CD14-positive monocyte (primary cell): ENCODE measurements around the gene C19orf44. TPM values are rescaled to one million over a fixed set of nuclear protein-coding genes. Genes with fewer than 3 reads are reported as not detected.
A peak's percentile ranks its signal among the peaks of the same experiment; 100 is the strongest.
"Not testable (repeated sequence)": the region's sequence is repeated elsewhere in the genome, so short reads cannot be mapped to it uniquely, and the experiment has no call there.

Experiments used
- DNase-seq, 3 donors: peaks; one replicate each; pipeline ENCODE4 v3.0.0-alpha.2; 2011 to 2022
- H2AFZ ChIP-seq: 2 replicates; pipeline ENCODE4 v1.6.0; 2012; ENCODE audit warnings: mild to moderate bottlenecking, low read depth, low read length, inconsistent platforms; ENCODE audit not compliant: insufficient read depth, poor library complexity, severe bottlenecking
- H3K27ac ChIP-seq, 2 donors: 1 replicate in 1 of 2; 2 replicates in 1 of 2; pipeline ENCODE4 v1.5.1; 2012 to 2013; ENCODE audit warnings: low read length in 2 of 2, control low read depth in 1 of 2, inconsistent platforms in 1 of 2, low read depth in 1 of 2, mild to moderate bottlenecking in 1 of 2
- H3K27me3 ChIP-seq, 2 donors: one replicate each; pipeline versions ENCODE4 v1.6.0 to v1.6.1; 2011 to 2013; ENCODE audit warnings: low read length in 2 of 2; ENCODE audit not compliant: control insufficient read depth in 2 of 2, insufficient read depth in 2 of 2
- H3K36me3 ChIP-seq, 2 donors: replicated peaks in 1 of 2; 1 replicate in 1 of 2; 2 replicates in 1 of 2; pipeline versions ENCODE4 v1.5.1 to v1.6.1; 2012 to 2013; ENCODE audit warnings: low read length in 2 of 2, control low read depth in 1 of 2, inconsistent platforms in 1 of 2, mild to moderate bottlenecking in 1 of 2; ENCODE audit not compliant: insufficient read depth in 2 of 2, control insufficient read depth in 1 of 2
- H3K4me1 ChIP-seq, 2 donors: 1 replicate in 1 of 2; 2 replicates in 1 of 2; pipeline versions ENCODE4 v1.5.1 to v1.6.1; 2012 to 2013; ENCODE audit warnings: low read length in 2 of 2, control low read depth in 1 of 2, inconsistent platforms in 1 of 2, mild to moderate bottlenecking in 1 of 2, moderate library complexity in 1 of 2; ENCODE audit not compliant: insufficient read depth in 2 of 2, control insufficient read depth in 1 of 2
- H3K4me2 ChIP-seq: replicated peaks from 2 replicates; pipeline ENCODE3; 2012; ENCODE audit warnings: low read length, moderate library complexity, mild to moderate bottlenecking; ENCODE audit not compliant: poor library complexity, severe bottlenecking; ENCODE audit errors: extremely low read depth
- H3K4me3 ChIP-seq, 3 experiments: fragments of 200-600 bp in 1 of 3; sonication (generic) in 1 of 3; replicated peaks in 1 of 3; 1 replicate in 2 of 3; 2 replicates in 1 of 3; pipeline ENCODE4 v1.5.1; 2011 to 2013; ENCODE audit warnings: low read length in 3 of 3, mild to moderate bottlenecking in 3 of 3, control low read depth in 2 of 3, low read depth in 2 of 3, inconsistent platforms in 1 of 3, moderate library complexity in 1 of 3
- H3K79me2 ChIP-seq: 2 replicates; pipeline ENCODE4 v1.6.0; 2012; ENCODE audit warnings: mild to moderate bottlenecking, control low read depth, inconsistent platforms, low read length, moderate library complexity; ENCODE audit not compliant: insufficient read depth
- H3K9ac ChIP-seq: 2 replicates; pipeline ENCODE4 v1.6.0; 2017; ENCODE audit warnings: low read length, mild to moderate bottlenecking; ENCODE audit not compliant: insufficient read depth, poor library complexity, severe bottlenecking
- H3K9me3 ChIP-seq, 2 donors: replicated peaks in 1 of 2; 1 replicate in 1 of 2; 2 replicates in 1 of 2; pipeline versions ENCODE4 v1.5.1 to v1.6.1; 2012 to 2013; ENCODE audit warnings: low read length in 2 of 2, control low read depth in 1 of 2; ENCODE audit not compliant: control insufficient read depth in 1 of 2, insufficient read depth in 1 of 2
- H4K20me1 ChIP-seq: 2 replicates; pipeline ENCODE4 v1.6.0; 2012; ENCODE audit warnings: mild to moderate bottlenecking, low read length, control low read depth, moderate library complexity; ENCODE audit not compliant: insufficient read depth
- H3K27ac Mint-ChIP-seq, 7 donors: one replicate each; pipeline ENCODE4 v1.8.0; 2020; ENCODE audit warnings: mild to moderate bottlenecking in 7 of 7, mixed read lengths in 7 of 7, moderate library complexity in 6 of 7, inconsistent platforms in 2 of 7
- H3K27me3 Mint-ChIP-seq, 3 donors: one replicate each; pipeline ENCODE4 v1.8.0; 2021 to 2022; ENCODE audit warnings: low read depth in 3 of 3, mild to moderate bottlenecking in 3 of 3, mixed read lengths in 3 of 3, moderate library complexity in 3 of 3, inconsistent platforms in 1 of 3
- H3K36me3 Mint-ChIP-seq, 2 donors: one replicate each; pipeline ENCODE4 v1.8.0; 2020; ENCODE audit warnings: mixed read lengths in 2 of 2, inconsistent platforms in 1 of 2, mild to moderate bottlenecking in 1 of 2
- H3K4me1 Mint-ChIP-seq: one replicate; pipeline ENCODE4 v1.8.0; 2020; ENCODE audit warnings: mild to moderate bottlenecking, mixed read lengths
- H3K4me3 Mint-ChIP-seq, 2 donors: one replicate each; pipeline ENCODE4 v1.8.0; 2020; ENCODE audit warnings: mild to moderate bottlenecking in 2 of 2, mixed read lengths in 2 of 2, moderate library complexity in 1 of 2
- H3K9me3 Mint-ChIP-seq, 7 donors: one replicate each; pipeline ENCODE4 v1.8.0; 2020 to 2022; ENCODE audit warnings: mixed read lengths in 7 of 7, mild to moderate bottlenecking in 6 of 7, moderate library complexity in 6 of 7, inconsistent platforms in 2 of 7
- WGBS: methylation state at CpG from one replicate; pipeline ENCODE4 v1.1.5; 2013; ENCODE audit warnings: missing lambda C conversion rate; ENCODE audit not compliant: insufficient coverage; 5-methylcytosine and 5-hydroxymethylcytosine counted together
- intact Hi-C, 2 donors: fragments of 100-400 bp; cut with micrococcal nuclease; formaldehyde crosslinking; loops; one replicate each; pipeline versions ENCODE4 v1.15.0 to v1.15.1; 2023
- polyA plus RNA-seq, 3 donors: library from polyadenylated mRNA; depleted of rRNA in 1 of 3; unstranded in 2 of 3; stranded (reverse) in 1 of 3; fragments of 300-500 nt in 2 of 3; fragments of >200 nt in 1 of 3; fragmentation: Illumina TruSeq in 2 of 3; gene quantifications; 1 replicate in 2 of 3; 2 replicates in 1 of 3; pipeline ENCODE4 v1.2.3, GENCODE V29; 2012 to 2021
- TF ChIP-seq, protein P1 (sequence below): fragments of 200-600 bp; IDR thresholded peaks from one replicate; pipeline ENCODE4 v1.8.0; 2022; ENCODE audit warnings: antibody characterized with exemption, mild to moderate bottlenecking

C19orf44 gene
- polyA plus RNA-seq, 3 donors: 0.58 to 0.65 TPM; not detected in 1

DNA sequence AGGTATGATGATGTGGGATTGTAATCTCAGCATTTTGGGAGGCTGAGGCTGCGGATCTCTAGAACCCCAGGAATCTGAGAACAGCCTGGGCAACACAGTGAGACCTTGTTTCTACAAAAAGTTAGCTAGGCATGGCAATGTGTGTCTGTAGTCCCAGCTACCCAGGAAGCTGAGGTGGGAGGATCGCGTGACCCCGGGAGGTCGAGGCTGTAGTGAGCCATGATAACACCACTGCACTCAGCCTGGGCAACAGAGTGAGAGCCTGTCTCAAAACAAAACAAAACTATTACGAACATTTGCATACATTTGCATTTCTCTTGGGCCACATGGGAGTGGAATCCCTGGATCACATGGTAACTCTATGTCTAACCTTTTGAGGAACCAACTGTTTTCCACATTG, 1.6 kb downstream of the C19orf44 start:
- no peak overlapping the region for H3K4me3 Mint-ChIP-seq
- 90% methylated on average over 2 of the region's 6 CpGs for WGBS

DNA sequence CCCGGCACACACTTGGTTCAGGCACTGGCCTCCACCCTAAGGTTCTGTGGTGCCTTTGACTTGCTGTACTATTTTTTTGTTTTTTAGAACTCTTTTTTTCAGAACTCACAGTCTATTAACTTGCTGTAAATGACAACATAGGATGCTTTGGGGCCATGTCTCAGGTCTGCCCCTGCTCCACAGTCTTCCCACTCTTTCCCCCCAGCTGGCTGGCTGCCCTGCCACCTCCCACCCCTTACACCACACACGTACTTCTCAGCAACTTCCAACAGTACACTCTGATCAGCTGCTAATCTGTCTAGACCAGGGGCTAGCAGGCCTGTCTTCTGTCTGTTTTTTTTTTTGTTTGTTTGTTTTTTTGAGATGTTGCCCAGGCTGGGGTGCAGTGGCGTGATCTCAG, 8.1 kb downstream of the C19orf44 start:
- no peak overlapping the region for H3K4me3 ChIP-seq
- TF ChIP-seq, protein P1, sequence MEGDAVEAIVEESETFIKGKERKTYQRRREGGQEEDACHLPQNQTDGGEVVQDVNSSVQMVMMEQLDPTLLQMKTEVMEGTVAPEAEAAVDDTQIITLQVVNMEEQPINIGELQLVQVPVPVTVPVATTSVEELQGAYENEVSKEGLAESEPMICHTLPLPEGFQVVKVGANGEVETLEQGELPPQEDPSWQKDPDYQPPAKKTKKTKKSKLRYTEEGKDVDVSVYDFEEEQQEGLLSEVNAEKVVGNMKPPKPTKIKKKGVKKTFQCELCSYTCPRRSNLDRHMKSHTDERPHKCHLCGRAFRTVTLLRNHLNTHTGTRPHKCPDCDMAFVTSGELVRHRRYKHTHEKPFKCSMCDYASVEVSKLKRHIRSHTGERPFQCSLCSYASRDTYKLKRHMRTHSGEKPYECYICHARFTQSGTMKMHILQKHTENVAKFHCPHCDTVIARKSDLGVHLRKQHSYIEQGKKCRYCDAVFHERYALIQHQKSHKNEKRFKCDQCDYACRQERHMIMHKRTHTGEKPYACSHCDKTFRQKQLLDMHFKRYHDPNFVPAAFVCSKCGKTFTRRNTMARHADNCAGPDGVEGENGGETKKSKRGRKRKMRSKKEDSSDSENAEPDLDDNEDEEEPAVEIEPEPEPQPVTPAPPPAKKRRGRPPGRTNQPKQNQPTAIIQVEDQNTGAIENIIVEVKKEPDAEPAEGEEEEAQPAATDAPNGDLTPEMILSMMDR: no peak
- H3K9me3 ChIP-seq: no peaks in the 10 kb centered on the region
- H3K36me3 ChIP-seq: no peaks in the 10 kb centered on the region
- H4K20me1 ChIP-seq: no peaks in the 10 kb centered on the region
- Mint-ChIP-seq H3K4me1 (no peaks in the 10 kb centered on the region), H3K4me3 (no peak overlapping the region), H3K27ac (peak overlapping the region in 1 of 7 donors; percentile 31), H3K9me3 (no peaks in the 10 kb centered on the region), H3K27me3 (no peaks in the 10 kb centered on the region), H3K36me3 (peaks cover 1 to 6% of the 10 kb centered on the region in 2 donors)
- no peaks in the 10 kb centered on the region for H3K4me1 ChIP-seq
- no peak overlapping the region for H3K27ac ChIP-seq
- no peaks in the 10 kb centered on the region for H3K27me3 ChIP-seq
- intact Hi-C loops: no loop called here
- no peak overlapping the region for H3K9ac ChIP-seq
- 100% methylated on average over 2 of the region's 3 CpGs for WGBS
- no peaks in the 10 kb centered on the region for H3K79me2 ChIP-seq
- DNase-seq: no peak
- H3K4me2 ChIP-seq: no peak overlapping the region
- no peak overlapping the region for H2AFZ ChIP-seq

More for the DNA sequence above, 1.6 kb downstream of the C19orf44 start:
- Histone ChIP-seq H3K4me1 (peaks cover 10 to 14% of the 10 kb centered on the region in 2 donors), H3K27me3 (no peaks in the 10 kb centered on the region), H3K4me2 (no peak overlapping the region), H3K9me3 (no peaks in the 10 kb centered on the region), H4K20me1 (no peaks in the 10 kb centered on the region), H3K9ac (no peak overlapping the region), H3K27ac (no peak overlapping the region), H3K4me3 (no peak overlapping the region), H3K36me3 (no peaks in the 10 kb centered on the region), H2AFZ (no peak overlapping the region), H3K79me2 (no peaks in the 10 kb centered on the region)
- no peak overlapping the region for H3K27ac Mint-ChIP-seq
- no peaks in the 10 kb centered on the region for H3K9me3 Mint-ChIP-seq
- peaks cover 0 to under 1% of the 10 kb centered on the region in 2 donors for H3K36me3 Mint-ChIP-seq
- DNase-seq: no peak
- peaks cover 0 to 1% (median 1%) of the 10 kb centered on the region in 3 donors for H3K27me3 Mint-ChIP-seq
- intact Hi-C loops: loop anchor here (2.0 to 5.0 kb wide), 3 partner anchors 25 to 51 kb away; partner anchors contain the start of gene CHERP (in 2 of the 2)
- H3K4me1 Mint-ChIP-seq: peaks cover 10% of the 10 kb centered on the region
- TF ChIP-seq, protein P1: no peak

DNA sequence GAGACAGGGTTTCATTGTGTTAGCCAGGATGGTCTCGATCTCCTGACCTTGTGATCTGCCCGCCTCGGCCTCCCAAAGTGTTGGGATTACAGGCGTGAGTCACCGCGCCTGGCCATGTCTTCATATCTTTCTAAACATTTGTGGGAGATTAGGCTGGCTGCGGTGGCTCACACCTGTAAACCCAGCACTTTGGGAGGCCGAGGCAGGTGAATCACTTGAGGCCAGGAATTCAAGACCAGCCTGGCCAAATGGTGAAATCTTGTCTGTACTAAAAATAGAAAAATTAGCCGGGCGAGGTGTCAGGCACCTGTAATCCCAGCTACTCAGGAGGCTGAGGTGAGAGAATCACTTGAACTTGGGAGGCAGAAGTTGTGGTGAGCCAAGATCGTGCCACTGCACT, 10.0 kb downstream of the C19orf44 start:
- H4K20me1 ChIP-seq, H3K9ac ChIP-seq, H3K4me3 ChIP-seq, H3K4me2 ChIP-seq, H3K9me3 ChIP-seq, H3K27me3 Mint-ChIP-seq, H3K36me3 ChIP-seq, H3K9me3 Mint-ChIP-seq, intact Hi-C loops, H2AFZ ChIP-seq, H3K4me1 Mint-ChIP-seq, H3K79me2 ChIP-seq, H3K27ac ChIP-seq, H3K4me1 ChIP-seq, H3K4me3 Mint-ChIP-seq, H3K27me3 ChIP-seq, DNase-seq: not testable (repeated sequence)
- Mint-ChIP-seq H3K27ac (peak overlapping the region in 1 of 7 donors; percentile 2), H3K36me3 (peaks cover 4 to 11% of the 10 kb centered on the region in 2 donors)
- 100% methylated on average over 2 of the region's 11 CpGs for WGBS
